Measurements from ENCODE around the gene CALML4. TPM values are rescaled to one million over a fixed set of nuclear protein-coding genes. Genes with fewer than 3 reads are reported as not detected.
A peak's percentile ranks its signal among the peaks of the same experiment; 100 is the strongest.

Gene CALML4, protein sequence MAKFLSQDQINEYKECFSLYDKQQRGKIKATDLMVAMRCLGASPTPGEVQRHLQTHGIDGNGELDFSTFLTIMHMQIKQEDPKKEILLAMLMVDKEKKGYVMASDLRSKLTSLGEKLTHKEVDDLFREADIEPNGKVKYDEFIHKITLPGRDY
- polyA plus RNA-seq, result 3.0 to 7.0 TPM (median 3.3 TPM) in 3 replicates
- polyA plus RNA-seq (2011; ENCODE audit: low read depth), result 5.4 TPM
- 2.7 and 2.8 TPM in 2 replicates for polyA plus RNA-seq (2011; cell fraction: cytosol; rRNA removed)
- polyA plus RNA-seq (2011; cell fraction: nucleus; rRNA removed), result 8.1 and 11.7 TPM in 2 replicates
- polyA plus RNA-seq (2012; ENCODE audit: low replicate concordance), result 5.1 and 5.4 TPM in 2 replicates
- polyA minus RNA-seq, result 0.53 to 3.1 TPM (median 1.2 TPM) in 3 replicates
- not detected for polyA minus RNA-seq (2011; cell fraction: cytosol; rRNA and poly(A)+ RNA removed)
- polyA minus RNA-seq (2011; cell fraction: nucleus; rRNA and poly(A)+ RNA removed), result 1.7 and 2.6 TPM in 2 replicates

DNA sequence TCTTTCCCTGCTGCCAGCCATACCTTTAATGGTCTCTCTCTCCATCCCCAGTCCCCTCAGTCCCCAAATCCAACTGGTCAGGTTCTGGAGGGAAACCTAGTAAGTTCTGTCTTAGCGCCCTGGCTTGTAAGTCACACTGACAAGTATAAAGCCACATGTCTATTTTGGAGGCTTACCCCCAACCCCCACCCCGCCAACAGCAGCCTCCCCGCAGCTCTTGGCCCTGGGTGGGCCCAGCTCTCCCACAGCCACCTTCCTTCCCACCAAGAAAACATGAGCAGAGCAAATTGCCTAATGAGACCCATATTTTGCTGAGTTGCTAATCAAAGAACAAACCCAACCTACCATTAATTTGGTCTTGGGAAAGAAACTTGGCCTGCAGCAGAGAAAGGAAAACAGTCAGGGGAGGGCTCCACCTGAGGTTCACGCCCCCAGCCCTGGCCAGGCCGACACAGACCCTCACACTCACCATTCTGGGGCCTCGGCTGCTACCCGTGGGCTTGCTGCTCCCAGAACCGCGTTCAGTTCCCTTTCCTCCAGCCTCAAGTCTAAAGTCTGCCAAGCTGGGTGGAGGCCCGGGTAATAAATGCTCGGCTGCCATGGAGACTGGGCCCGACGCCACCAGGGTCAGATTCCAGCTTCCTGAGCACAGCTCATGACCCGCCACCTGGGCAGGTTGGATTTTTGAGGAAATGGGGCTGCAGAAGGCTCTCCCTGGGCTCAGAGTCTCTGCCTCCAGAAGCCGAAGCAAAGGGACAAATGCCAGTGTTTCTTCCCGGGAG is at the start of gene CALML4:
Gene CALML4, minus strand, starts transcription at position 557 of the 782 bp plus-strand sequence. Its CDS starts 85 bp downstream, at position 472.
- no peaks in the 10 kb centered on the region for H3K9me3 ChIP-seq (ENCODE audit: control insufficient read depth, low read depth, low read length)
- TF ChIP-seq, protein P1, sequence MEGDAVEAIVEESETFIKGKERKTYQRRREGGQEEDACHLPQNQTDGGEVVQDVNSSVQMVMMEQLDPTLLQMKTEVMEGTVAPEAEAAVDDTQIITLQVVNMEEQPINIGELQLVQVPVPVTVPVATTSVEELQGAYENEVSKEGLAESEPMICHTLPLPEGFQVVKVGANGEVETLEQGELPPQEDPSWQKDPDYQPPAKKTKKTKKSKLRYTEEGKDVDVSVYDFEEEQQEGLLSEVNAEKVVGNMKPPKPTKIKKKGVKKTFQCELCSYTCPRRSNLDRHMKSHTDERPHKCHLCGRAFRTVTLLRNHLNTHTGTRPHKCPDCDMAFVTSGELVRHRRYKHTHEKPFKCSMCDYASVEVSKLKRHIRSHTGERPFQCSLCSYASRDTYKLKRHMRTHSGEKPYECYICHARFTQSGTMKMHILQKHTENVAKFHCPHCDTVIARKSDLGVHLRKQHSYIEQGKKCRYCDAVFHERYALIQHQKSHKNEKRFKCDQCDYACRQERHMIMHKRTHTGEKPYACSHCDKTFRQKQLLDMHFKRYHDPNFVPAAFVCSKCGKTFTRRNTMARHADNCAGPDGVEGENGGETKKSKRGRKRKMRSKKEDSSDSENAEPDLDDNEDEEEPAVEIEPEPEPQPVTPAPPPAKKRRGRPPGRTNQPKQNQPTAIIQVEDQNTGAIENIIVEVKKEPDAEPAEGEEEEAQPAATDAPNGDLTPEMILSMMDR (optimal IDR thresholded peaks at IDR 0.05 in 1 of 3, IDR thresholded peaks at IDR 0.05 in 1 of 3, conservative IDR thresholded peaks at IDR 0.05 in 1 of 3; ENCODE audit: extremely low read depth in 1 of 3, insufficient read depth in 2 of 3, low read length in 3 of 3), result no peak
- TF ChIP-seq EZH2 (IDR thresholded peaks at IDR 0.05; ENCODE audit: low read length), result no peak
- H3K9ac ChIP-seq (ENCODE audit: control insufficient read depth, extremely low read depth, insufficient read depth, low read length), result peak within 1 kb of the TSS; percentile 29

DNA sequence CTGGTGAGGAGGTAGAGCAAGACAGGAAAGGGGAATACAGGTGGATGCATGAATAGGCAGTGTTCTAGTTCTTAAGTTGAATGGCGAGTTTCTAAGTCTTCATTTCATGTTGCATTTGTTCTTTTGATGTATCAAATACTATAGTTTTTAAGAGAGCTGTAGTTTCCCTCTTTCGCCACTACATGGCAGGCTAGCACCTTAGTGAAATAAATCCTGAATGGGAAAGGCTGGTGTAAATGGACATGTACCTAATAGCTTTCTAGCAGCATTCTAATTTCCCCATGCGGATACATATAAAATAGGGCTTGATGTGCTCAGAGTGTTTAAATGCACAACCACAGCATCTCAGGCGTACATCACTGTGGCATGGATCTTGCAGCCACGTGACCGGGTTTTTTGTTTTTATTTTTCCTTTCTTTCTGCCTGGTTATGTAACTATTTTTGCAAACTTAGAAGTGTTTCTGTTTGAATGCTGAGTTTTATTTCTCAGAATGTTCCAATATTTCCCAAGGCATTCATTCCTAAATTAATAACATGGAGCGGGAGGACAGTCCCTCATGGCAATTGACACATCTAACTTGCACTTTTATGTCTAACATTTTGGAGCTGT is 47.9 kb upstream of the CALML4 start:
- Histone ChIP-seq H3K79me2 (ENCODE audit: control insufficient read depth, insufficient read depth, low read length) (no peaks in the 10 kb centered on the region), H3K4me3 (ENCODE audit: control insufficient read depth in 2 of 3, extremely low read depth in 1 of 3, insufficient read depth in 2 of 3, low read depth in 1 of 3, low read length in 3 of 3) (no peak overlapping the region), H3K9me1 (ENCODE audit: control insufficient read depth, extremely low read depth, insufficient read depth, low read length) (no peaks in the 10 kb centered on the region), H2AFZ (ENCODE audit: control insufficient read depth, low read length) (no peak overlapping the region), H4K20me1 (ENCODE audit: control insufficient read depth, extremely low read depth, insufficient read depth, low read length) (no peaks in the 10 kb centered on the region), H3K4me2 (ENCODE audit: control insufficient read depth, extremely low read depth, insufficient read depth, low read depth, low read length) (no peak overlapping the region), H3K27ac (ENCODE audit: control insufficient read depth, insufficient read depth, low read length) (no peak overlapping the region), H3K4me1 (ENCODE audit: control insufficient read depth, extremely low read depth, insufficient read depth, low read length) (peaks cover 15% of the 10 kb centered on the region), H3K9ac (ENCODE audit: control insufficient read depth, extremely low read depth, insufficient read depth, low read length) (no peak overlapping the region), H3K9me3 (ENCODE audit: control insufficient read depth, low read depth, low read length) (no peaks in the 10 kb centered on the region), H3K27me3 (ENCODE audit: control insufficient read depth, extremely low read depth, insufficient read depth, low read length) (no peaks in the 10 kb centered on the region), H3K36me3 (ENCODE audit: control insufficient read depth in 2 of 2, extremely low read depth in 1 of 2, insufficient read depth in 2 of 2, low read length in 2 of 2) (no peaks in the 10 kb centered on the region)
- FAIRE-seq, result peak; percentile 90
- TF ChIP-seq, protein P1 (optimal IDR thresholded peaks at IDR 0.05 in 1 of 3, IDR thresholded peaks at IDR 0.05 in 1 of 3, conservative IDR thresholded peaks at IDR 0.05 in 1 of 3; ENCODE audit: extremely low read depth in 1 of 3, insufficient read depth in 2 of 3, low read length in 3 of 3), result peak in 2 of 3 experiments; percentile 71 to 88
- TF ChIP-seq EZH2 (IDR thresholded peaks at IDR 0.05; ENCODE audit: low read length), result no peak
- no peak for DNase-seq (ENCODE audit: low read depth, low spot score)
- dilution Hi-C loops (cut with MboI; ENCODE audit: extremely low pct_ligation_motif_present, low sequenced_read_pairs), result no loop called here

More for the DNA sequence above, at the start of gene CALML4:
- peak; percentile 34 for FAIRE-seq
- Histone ChIP-seq H3K4me3 (ENCODE audit: control insufficient read depth in 2 of 3, extremely low read depth in 1 of 3, insufficient read depth in 2 of 3, low read depth in 1 of 3, low read length in 3 of 3) (peak within 1 kb of the TSS in 2 of 3 experiments; percentile 14 to 36), H3K9me1 (ENCODE audit: control insufficient read depth, extremely low read depth, insufficient read depth, low read length) (no peaks in the 10 kb centered on the region), H3K27ac (ENCODE audit: control insufficient read depth, insufficient read depth, low read length) (no peak within 1 kb of the TSS), H4K20me1 (ENCODE audit: control insufficient read depth, extremely low read depth, insufficient read depth, low read length) (no peaks in the 10 kb centered on the region), H2AFZ (ENCODE audit: control insufficient read depth, low read length) (no peak within 1 kb of the TSS), H3K4me2 (ENCODE audit: control insufficient read depth, extremely low read depth, insufficient read depth, low read depth, low read length) (peak within 1 kb of the TSS; percentile 45), H3K4me1 (ENCODE audit: control insufficient read depth, extremely low read depth, insufficient read depth, low read length) (peaks cover 21% of the 10 kb centered on the region), H3K79me2 (ENCODE audit: control insufficient read depth, insufficient read depth, low read length) (no peaks in the 10 kb centered on the region), H3K36me3 (ENCODE audit: control insufficient read depth in 2 of 2, extremely low read depth in 1 of 2, insufficient read depth in 2 of 2, low read length in 2 of 2) (peaks cover 0 to 3% of the 10 kb centered on the region in 2 experiments), H3K27me3 (ENCODE audit: control insufficient read depth, extremely low read depth, insufficient read depth, low read length) (no peaks in the 10 kb centered on the region)
- DNase-seq (ENCODE audit: low read depth, low spot score), result no peak
- dilution Hi-C loops (cut with MboI; ENCODE audit: extremely low pct_ligation_motif_present, low sequenced_read_pairs), result no loop called here

All from keratinocyte (primary cell).